Muscle layer of duodenum (tissue), 2 donors: Measurements from ENCODE around the gene PPM1G.

Experiments
- H3K27ac ChIP-seq: one replicate; pipeline ENCODE4 v1.7.0; 2013; ENCODE audit warnings: mild to moderate bottlenecking, low read length
- H3K27me3 ChIP-seq: one replicate; pipeline ENCODE4 v1.7.0; 2013; ENCODE audit warnings: low read depth, mild to moderate bottlenecking, control low read depth, low read length
- H3K36me3 ChIP-seq, 2 donors: one replicate each; pipeline ENCODE4 v1.7.0; 2013; ENCODE audit warnings: low read length in 2 of 2, control low read depth in 1 of 2, mild to moderate bottlenecking in 1 of 2; ENCODE audit not compliant: insufficient read depth in 2 of 2, control insufficient read depth in 1 of 2
- H3K4me1 ChIP-seq, 2 donors: one replicate each; pipeline ENCODE4 v1.7.0; 2013; ENCODE audit warnings: low read length in 2 of 2, mild to moderate bottlenecking in 2 of 2, control low read depth in 1 of 2, moderate library complexity in 1 of 2; ENCODE audit not compliant: insufficient read depth in 2 of 2, control insufficient read depth in 1 of 2
- H3K4me3 ChIP-seq, 2 donors: one replicate each; pipeline ENCODE4 v1.7.0; 2013; ENCODE audit warnings: low read length in 2 of 2, low read depth in 1 of 2, mild to moderate bottlenecking in 1 of 2
- H3K9me3 ChIP-seq, 2 donors: one replicate each; pipeline ENCODE4 v1.7.0; 2013; ENCODE audit warnings: low read length in 2 of 2, control low read depth in 1 of 2, mild to moderate bottlenecking in 1 of 2; ENCODE audit not compliant: control insufficient read depth in 1 of 2
- donor health status: healthy.

The PPM1G gene

DNA sequence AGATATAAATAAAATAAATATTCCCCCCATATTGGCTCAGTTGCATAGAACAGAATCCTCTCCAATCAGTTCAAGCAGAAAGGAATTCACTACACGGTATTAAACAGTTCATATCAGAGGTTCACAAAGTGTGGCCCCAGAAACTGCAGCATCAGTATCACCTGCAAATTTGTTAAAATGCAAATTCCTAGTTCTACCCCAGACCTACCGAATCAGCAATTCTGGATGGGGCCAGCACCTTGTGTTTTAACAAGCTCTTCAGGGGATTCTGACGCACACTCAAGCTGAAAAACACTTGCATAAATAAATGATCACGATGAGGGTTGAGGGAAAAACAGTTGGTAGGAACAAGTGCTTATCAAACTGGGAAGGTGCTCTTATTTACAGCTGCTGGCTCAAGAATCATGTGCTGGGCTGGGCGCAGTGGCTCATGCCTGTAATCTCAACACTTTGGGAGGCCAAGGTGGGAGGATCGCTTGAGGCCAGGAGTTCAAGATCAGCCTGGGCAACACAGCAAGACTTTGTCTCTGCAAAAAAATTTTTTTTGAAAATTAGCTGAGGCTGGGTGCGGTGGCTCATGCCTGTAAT lies 59.2 kb downstream of the PPM1G start:
- Histone ChIP-seq H3K27ac (no peak overlapping the region), H3K4me3 (no peak overlapping the region)

DNA sequence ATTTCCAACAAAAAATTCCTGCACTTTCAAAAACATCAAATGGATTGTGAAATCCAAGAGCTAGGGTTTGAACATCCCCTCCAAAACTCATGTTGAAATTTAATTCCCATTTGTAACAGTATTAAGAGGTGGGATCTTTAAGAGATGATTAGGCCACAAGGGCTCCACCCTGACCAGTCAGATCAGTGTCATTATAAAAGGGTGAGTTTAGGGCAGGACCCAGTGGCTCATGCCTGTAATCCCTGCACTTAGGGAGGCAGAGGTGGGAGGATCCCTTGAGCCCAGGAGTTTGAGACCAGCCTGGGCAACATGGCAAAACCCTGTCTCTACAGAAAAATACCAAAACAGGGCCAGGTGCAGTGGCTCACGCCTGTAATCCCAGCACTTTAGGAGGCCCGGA lies 61.8 kb downstream of the PPM1G start:
- peaks cover 8% of the 10 kb centered on the region in 2 donors for H3K36me3 ChIP-seq

More for the DNA sequence above, 59.2 kb downstream of the PPM1G start:
- peaks cover 0 to 4% of the 10 kb centered on the region in 2 donors for H3K36me3 ChIP-seq
- H3K27me3 ChIP-seq = no peaks in the 10 kb centered on the region
- no peaks in the 10 kb centered on the region for H3K9me3 ChIP-seq
- peaks cover 0 to 16% of the 10 kb centered on the region in 2 donors for H3K4me1 ChIP-seq

DNA sequence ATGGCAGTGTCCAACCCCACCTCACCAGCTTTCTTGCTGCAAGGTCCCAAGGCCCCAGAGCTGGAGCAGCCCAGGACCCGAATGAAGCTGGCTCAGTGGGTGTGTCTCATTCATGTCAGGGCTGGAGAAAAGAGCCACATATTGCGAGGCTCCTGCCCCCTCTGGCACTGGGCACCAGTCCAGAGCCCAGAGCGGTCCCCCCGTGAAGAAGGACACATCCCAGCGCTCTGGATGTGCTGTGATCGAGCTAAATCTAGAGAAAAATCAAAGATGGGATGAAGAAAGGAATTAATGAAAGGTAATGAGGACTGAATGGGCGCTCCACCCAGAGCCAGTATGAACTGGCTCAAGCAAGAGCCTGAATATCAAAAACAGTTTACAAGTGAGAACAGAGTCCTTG lies 73.2 kb downstream of the PPM1G start:
- H3K27ac ChIP-seq = no peak overlapping the region
- H3K9me3 ChIP-seq = no peaks in the 10 kb centered on the region
- H3K4me3 ChIP-seq = no peak overlapping the region
- peaks cover 51 to 74% of the 10 kb centered on the region in 2 donors for H3K36me3 ChIP-seq
- H3K27me3 ChIP-seq = no peaks in the 10 kb centered on the region
- H3K4me1 ChIP-seq = no peaks in the 10 kb centered on the region

More for the DNA sequence above, 61.8 kb downstream of the PPM1G start:
- H3K27me3 ChIP-seq = no peaks in the 10 kb centered on the region
- H3K9me3 ChIP-seq = no peaks in the 10 kb centered on the region
- H3K4me1 ChIP-seq = no peaks in the 10 kb centered on the region
- no peak overlapping the region for H3K4me3 ChIP-seq
- H3K27ac ChIP-seq = no peak overlapping the region

DNA sequence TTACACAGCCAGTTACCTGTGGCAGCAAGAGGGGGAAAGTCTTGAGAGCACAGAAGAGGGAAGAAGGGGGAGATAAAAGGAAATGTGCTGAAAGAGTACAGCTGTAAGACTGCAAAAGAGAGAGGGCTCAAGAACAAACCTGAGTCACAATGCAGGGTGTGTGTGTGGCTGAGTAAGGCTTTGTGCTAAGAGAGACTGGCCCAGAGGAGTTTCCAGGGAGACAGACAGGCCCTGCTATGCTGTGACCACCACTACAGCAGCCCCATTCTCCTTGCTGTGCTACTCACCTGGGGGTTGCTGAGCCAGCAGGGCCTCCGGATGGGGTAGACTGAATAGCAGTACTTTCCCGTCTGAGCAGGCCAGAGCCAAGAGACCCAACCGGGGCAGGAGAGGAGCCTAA lies 74.1 kb downstream of the PPM1G start:
- no peaks in the 10 kb centered on the region for H3K9me3 ChIP-seq
- H3K4me3 ChIP-seq = no peak overlapping the region
- no peaks in the 10 kb centered on the region for H3K27me3 ChIP-seq
- no peaks in the 10 kb centered on the region for H3K4me1 ChIP-seq
- peaks cover 50 to 73% of the 10 kb centered on the region in 2 donors for H3K36me3 ChIP-seq
- no peak overlapping the region for H3K27ac ChIP-seq
